Endodermal cell (in vitro differentiated cells): ENCODE measurements around the gene CUEDC2. TPM values are rescaled to one million over a fixed set of nuclear protein-coding genes. Genes with fewer than 3 reads are reported as not detected.

ENCODE experiments used
- DNase-seq: peaks from one replicate; pipeline ENCODE4 v3.0.0-alpha.2; 2017
- H3K27ac ChIP-seq: 2 replicates; pipeline ENCODE4 v1.5.1; 2013; ENCODE audit warnings: mild to moderate bottlenecking, low read depth, low read length, moderate library complexity
- H3K27me3 ChIP-seq: 2 replicates; pipeline ENCODE4 v1.6.1; 2013; ENCODE audit warnings: mild to moderate bottlenecking, low read length, moderate library complexity; ENCODE audit not compliant: insufficient read depth, control insufficient read depth, poor library complexity, severe bottlenecking
- H3K36me3 ChIP-seq: 2 replicates; pipeline ENCODE4 v1.7.0; 2013; ENCODE audit warnings: mild to moderate bottlenecking, low read length, moderate library complexity; ENCODE audit not compliant: control insufficient read depth, insufficient read depth
- H3K4me1 ChIP-seq: one replicate; pipeline ENCODE4 v1.7.0; 2013; ENCODE audit warnings: low read length; ENCODE audit not compliant: control insufficient read depth, insufficient read depth
- H3K4me3 ChIP-seq: 2 replicates; pipeline ENCODE4 v1.5.1; 2013; ENCODE audit warnings: mild to moderate bottlenecking, low read length, moderate library complexity
- H3K9ac ChIP-seq: 2 replicates; pipeline ENCODE4 v1.6.1; 2013; ENCODE audit warnings: mild to moderate bottlenecking, low read length, moderate library complexity; ENCODE audit not compliant: poor library complexity, severe bottlenecking; ENCODE audit errors: extremely low read depth
- H3K9me3 ChIP-seq: 2 replicates; pipeline ENCODE4 v1.6.1; 2013; ENCODE audit warnings: mild to moderate bottlenecking, low read length, moderate library complexity; ENCODE audit not compliant: control insufficient read depth
- H3K27ac Mint-ChIP-seq: 2 replicates; pipeline ENCODE4 v1.8.0; 2020; ENCODE audit warnings: mixed read lengths
- H3K27me3 Mint-ChIP-seq: 2 replicates; pipeline ENCODE4 v1.8.0; 2021; ENCODE audit warnings: mild to moderate bottlenecking, mixed read lengths; ENCODE audit not compliant: insufficient read depth
- H3K36me3 Mint-ChIP-seq: 2 replicates; pipeline ENCODE4 v1.8.0; 2020; ENCODE audit warnings: low read depth, mixed read lengths
- H3K4me1 Mint-ChIP-seq: 2 replicates; pipeline ENCODE4 v1.8.0; 2020; ENCODE audit warnings: mixed read lengths
- H3K4me3 Mint-ChIP-seq: 2 replicates; pipeline ENCODE4 v1.8.0; 2020; ENCODE audit warnings: mild to moderate bottlenecking, moderate library complexity, mixed read lengths
- H3K9me3 Mint-ChIP-seq: 2 replicates; pipeline ENCODE4 v1.8.0; 2020; ENCODE audit warnings: mild to moderate bottlenecking, mixed read lengths
- CTCF ChIP-seq: fragments of 200-600 bp; sonication (generic); conservative IDR thresholded peaks from 2 replicates; pipeline ENCODE4 v1.5.0; 2021; ENCODE audit warnings: antibody characterized with exemption, mild to moderate bottlenecking
- WGBS, 2 experiments: methylation state at CpG; one replicate each; pipeline versions ENCODE4 v1.1.5 to v1.1.7; 2013; ENCODE audit warnings: missing lambda C conversion rate in 2 of 2, mixed read lengths in 1 of 2; ENCODE audit not compliant: insufficient coverage in 1 of 2, insufficient read length in 1 of 2; 5-methylcytosine and 5-hydroxymethylcytosine counted together
- total RNA-seq, 2 donors: library from RNA; stranded (reverse); fragmentation: NEBNext Ultra II Directional in 1 of 2; extraction: Animal tissue kit (Norgen Biotek cat#: 25700) in 1 of 2; gene quantifications; 2 replicates in 1 of 2; 3 replicates in 1 of 2; pipeline ENCODE4 v1.2.1, GENCODE V29; 2021

CUEDC2 gene
- total RNA-seq, 2 donors from 2014 or later: 51.7 to 82.9 TPM

GRCh38 chr10:102434394-102435132 lies 2.2 kb upstream of the CUEDC2 start:
- 35% methylated on average over 9 of the region's 9 CpGs; no CpG with 5 or more reads in 1 of the 2 experiments for WGBS, 2 experiments
- peaks cover 32% of the 10 kb centered on the region for H3K27me3 ChIP-seq
- DNase-seq: no peak
- no peaks in the 10 kb centered on the region for H3K9me3 Mint-ChIP-seq
- H3K9ac ChIP-seq: no peak overlapping the region
- no peak overlapping the region for H3K4me3 ChIP-seq
- no peaks in the 10 kb centered on the region for H3K9me3 ChIP-seq
- no peak overlapping the region for H3K4me3 Mint-ChIP-seq
- H3K4me1 ChIP-seq: peaks cover 9% of the 10 kb centered on the region
- H3K4me1 Mint-ChIP-seq: peaks cover 16% of the 10 kb centered on the region
- no peak overlapping the region for H3K27ac ChIP-seq
- H3K27ac Mint-ChIP-seq: no peak overlapping the region
- H3K36me3 Mint-ChIP-seq: peaks cover 2% of the 10 kb centered on the region
- no peak for TF ChIP-seq CTCF
- H3K27me3 Mint-ChIP-seq: peaks cover 54% of the 10 kb centered on the region
- peaks cover 4% of the 10 kb centered on the region for H3K36me3 ChIP-seq

- Histone ChIP-seq H3K27me3 (peaks cover 32% of the 10 kb centered on the region), H3K36me3 (peaks cover 4% of the 10 kb centered on the region), H3K9me3 (no peaks in the 10 kb centered on the region), H3K4me1 (peaks cover 9% of the 10 kb centered on the region), H3K27ac (no peak overlapping the region), H3K4me3 (no peak overlapping the region), H3K9ac (no peak overlapping the region)
- H3K27ac Mint-ChIP-seq: no peak overlapping the region
- no peak for DNase-seq
- H3K4me3 Mint-ChIP-seq: peak overlapping the region; percentile 88
- 77 to 82% methylated on average over 5 of the region's 5 CpGs for WGBS, 2 experiments
- no peak for TF ChIP-seq CTCF
- H3K4me1 Mint-ChIP-seq: peaks cover 16% of the 10 kb centered on the region
- peaks cover 54% of the 10 kb centered on the region for H3K27me3 Mint-ChIP-seq
- H3K9me3 Mint-ChIP-seq: no peaks in the 10 kb centered on the region
- H3K36me3 Mint-ChIP-seq: peaks cover 2% of the 10 kb centered on the region
Measured at GRCh38 chr10:102433619-102434046, 1.3 kb upstream of the CUEDC2 start.

- Mint-ChIP-seq H3K9me3 (no peaks in the 10 kb centered on the region), H3K36me3 (peaks cover 2% of the 10 kb centered on the region), H3K4me1 (peaks cover 15% of the 10 kb centered on the region), H3K27ac (peak overlapping the region; percentile 88), H3K4me3 (peak overlapping the region; percentile 88), H3K27me3 (peaks cover 45% of the 10 kb centered on the region)
- no peaks in the 10 kb centered on the region for H3K9me3 ChIP-seq
- H3K9ac ChIP-seq: peak overlapping the region; percentile 79
- peaks cover 9% of the 10 kb centered on the region for H3K4me1 ChIP-seq
- no peak for TF ChIP-seq CTCF
- peak overlapping the region; percentile 72 for H3K27ac ChIP-seq
- H3K36me3 ChIP-seq: peaks cover 4% of the 10 kb centered on the region
- no peak for DNase-seq
- H3K27me3 ChIP-seq: peaks cover 31% of the 10 kb centered on the region
- WGBS, 2 experiments: 35 to 37% methylated on average over 4 of the region's 4 CpGs
- H3K4me3 ChIP-seq: peak overlapping the region; percentile 97
Measured at GRCh38 chr10:102431452-102432124, 786 bp downstream of the CUEDC2 start.
